H9 (cell line): ENCODE data around the gene FANK1. TPM values are rescaled to one million over a fixed set of nuclear protein-coding genes. Genes with fewer than 3 reads are reported as not detected.

Experiments used
- DNase-seq: peaks from one replicate; pipeline ENCODE4 v3.0.0-alpha.2; 2017
- H2AFZ ChIP-seq: one replicate; pipeline ENCODE4 v1.6.1; 2013; ENCODE audit warnings: mild to moderate bottlenecking, low read length, control low read depth, moderate library complexity
- H2AK5ac ChIP-seq: 2 replicates; pipeline ENCODE4 v1.6.1; 2013; ENCODE audit warnings: low read length, control low read depth, mixed read lengths; ENCODE audit not compliant: insufficient read length
- H2BK120ac ChIP-seq: one replicate; pipeline ENCODE4 v1.6.1; 2013; ENCODE audit warnings: low read depth, mild to moderate bottlenecking, low read length, control low read depth, inconsistent platforms; ENCODE audit not compliant: poor library complexity, severe bottlenecking
- H2BK12ac ChIP-seq: 2 replicates; pipeline ENCODE4 v1.6.1; 2013; ENCODE audit warnings: low read length, control low read depth, mixed read lengths, low read depth; ENCODE audit not compliant: insufficient read length
- H2BK15ac ChIP-seq: 2 replicates; pipeline ENCODE4 v1.6.1; 2013; ENCODE audit warnings: low read depth, low read length, control low read depth
- H2BK20ac ChIP-seq: one replicate; pipeline ENCODE4 v1.6.1; 2013; ENCODE audit warnings: low read depth, mild to moderate bottlenecking, low read length, control low read depth, inconsistent platforms; ENCODE audit not compliant: poor library complexity, severe bottlenecking
- H2BK5ac ChIP-seq: 2 replicates; pipeline ENCODE4 v1.6.1; 2013; ENCODE audit warnings: low read length, control low read depth, mixed read lengths; ENCODE audit not compliant: insufficient read length
- H3K14ac ChIP-seq: 2 replicates; pipeline ENCODE4 v1.6.1; 2013; ENCODE audit warnings: low read length, control low read depth; ENCODE audit not compliant: insufficient read depth
- H3K18ac ChIP-seq: 2 replicates; pipeline ENCODE4 v1.6.1; 2013; ENCODE audit warnings: low read depth, mild to moderate bottlenecking, mixed read lengths, low read length, control low read depth; ENCODE audit not compliant: insufficient read length
- H3K23ac ChIP-seq: 2 replicates; pipeline ENCODE4 v1.6.1; 2013; ENCODE audit warnings: low read length, control low read depth, mixed read lengths, low read depth; ENCODE audit not compliant: insufficient read length
- H3K23me2 ChIP-seq: 2 replicates; pipeline ENCODE4 v1.6.1; 2013; ENCODE audit warnings: low read depth, mild to moderate bottlenecking, mixed read lengths, low read length, control low read depth; ENCODE audit not compliant: insufficient read length, poor library complexity, severe bottlenecking
- H3K27ac ChIP-seq: 2 replicates; pipeline ENCODE4 v1.5.1; 2013; ENCODE audit warnings: low read length, control low read depth, mixed read lengths, low read depth; ENCODE audit not compliant: insufficient read length
- H3K27me3 ChIP-seq: 2 replicates; pipeline ENCODE4 v1.6.1; 2013; ENCODE audit warnings: low read length, control low read depth, inconsistent platforms; ENCODE audit not compliant: insufficient read depth
- H3K4ac ChIP-seq: 2 replicates; pipeline ENCODE4 v1.6.1; 2013; ENCODE audit warnings: low read depth, mild to moderate bottlenecking, control low read depth, inconsistent platforms, low read length, moderate library complexity
- H3K4me1 ChIP-seq: 2 replicates; pipeline ENCODE4 v1.6.1; 2013; ENCODE audit warnings: low read length, control low read depth, inconsistent platforms; ENCODE audit not compliant: insufficient read depth
- H3K4me2 ChIP-seq: 2 replicates; pipeline ENCODE4 v1.6.1; 2013; ENCODE audit warnings: low read length, control low read depth, mixed read lengths; ENCODE audit not compliant: insufficient read length, insufficient read depth
- H3K56ac ChIP-seq: 2 replicates; pipeline ENCODE4 v1.6.1; 2013; ENCODE audit warnings: low read depth, mild to moderate bottlenecking, mixed read lengths, low read length, control low read depth; ENCODE audit not compliant: insufficient read length
- H3K79me1 ChIP-seq: 2 replicates; pipeline ENCODE4 v1.6.1; 2013; ENCODE audit warnings: low read depth, mild to moderate bottlenecking, moderate library complexity, low read length, control low read depth, inconsistent platforms; ENCODE audit not compliant: insufficient read depth, poor library complexity, severe bottlenecking
- H3K79me2 ChIP-seq: 2 replicates; pipeline ENCODE4 v1.6.1; 2013; ENCODE audit warnings: low read length, control low read depth, inconsistent platforms; ENCODE audit not compliant: insufficient read depth
- H3K9ac ChIP-seq: 2 replicates; pipeline ENCODE4 v1.6.1; 2013; ENCODE audit warnings: low read length, control low read depth, mixed read lengths; ENCODE audit not compliant: insufficient read length; ENCODE audit errors: extremely low read depth
- H3K9me3 ChIP-seq: one replicate; pipeline ENCODE4 v1.6.1; 2013; ENCODE audit warnings: low read depth, low read length, inconsistent platforms; ENCODE audit not compliant: control insufficient read depth
- H3T11ph ChIP-seq: one replicate; pipeline ENCODE4 v1.6.1; 2013; ENCODE audit warnings: mild to moderate bottlenecking, low read length, control low read depth, inconsistent platforms
- H4K20me1 ChIP-seq: one replicate; pipeline ENCODE4 v1.6.1; 2013; ENCODE audit not compliant: control insufficient read depth, insufficient read length, insufficient read depth
- H4K5ac ChIP-seq: 2 replicates; pipeline ENCODE4 v1.6.1; 2013; ENCODE audit warnings: low read depth, mild to moderate bottlenecking, mixed read lengths, low read length, control low read depth; ENCODE audit not compliant: insufficient read length
- H4K8ac ChIP-seq: replicated peaks from 2 replicates; pipeline ENCODE4 v1.6.1; 2013; ENCODE audit warnings: low read length, control low read depth, mixed read lengths, low read depth; ENCODE audit not compliant: insufficient read length
- H4K91ac ChIP-seq: 2 replicates; pipeline ENCODE4 v1.6.1; 2013; ENCODE audit warnings: low read depth, mild to moderate bottlenecking, moderate library complexity, mixed read lengths, low read length, control low read depth; ENCODE audit not compliant: insufficient read length
- H3K27ac Mint-ChIP-seq, 3 experiments: 2 replicates in 2 of 3; 3 replicates in 1 of 3; pipeline ENCODE4 v1.8.0; 2020 to 2021; ENCODE audit warnings: mixed read lengths in 3 of 3, mild to moderate bottlenecking in 1 of 3, moderate library complexity in 1 of 3
- H3K27me3 Mint-ChIP-seq: 2 replicates; pipeline ENCODE4 v1.8.0; 2021; ENCODE audit warnings: low read depth, mild to moderate bottlenecking, moderate library complexity, mixed read lengths
- H3K36me3 Mint-ChIP-seq, 3 experiments: 2 replicates in 2 of 3; 3 replicates in 1 of 3; pipeline ENCODE4 v1.8.0; 2020 to 2021; ENCODE audit warnings: low read depth in 3 of 3, mixed read lengths in 3 of 3; ENCODE audit not compliant: insufficient read depth in 1 of 3
- H3K4me1 Mint-ChIP-seq, 2 experiments: 2 replicates each; pipeline ENCODE4 v1.8.0; 2020; ENCODE audit warnings: mixed read lengths in 2 of 2
- H3K4me3 Mint-ChIP-seq, 2 experiments: 2 replicates in 1 of 2; 3 replicates in 1 of 2; pipeline ENCODE4 v1.8.0; 2020 to 2021; ENCODE audit warnings: mild to moderate bottlenecking in 2 of 2, mixed read lengths in 2 of 2, moderate library complexity in 1 of 2
- H3K9me3 Mint-ChIP-seq, 2 experiments: 2 replicates in 1 of 2; 3 replicates in 1 of 2; pipeline ENCODE4 v1.8.0; 2020; ENCODE audit warnings: mild to moderate bottlenecking in 2 of 2, mixed read lengths in 2 of 2, moderate library complexity in 1 of 2
- WGBS: extraction: QIAGEN DNeasy Blood & Tissue Kit; methylation state at CpG from one replicate; pipeline ENCODE4 v1.1.7; 2013; ENCODE audit warnings: missing lambda C conversion rate, low lambda C conversion rate, mixed read lengths; ENCODE audit not compliant: insufficient read length; ENCODE audit errors: extremely low coverage; 5-methylcytosine and 5-hydroxymethylcytosine counted together
- total RNA-seq: library from RNA; stranded (reverse); gene quantifications from 2 replicates; pipeline ENCODE4 v1.2.1, GENCODE V29; 2021
- TF ChIP-seq, protein P1 (sequence below): fragments of 200-600 bp; sonication (generic); conservative IDR thresholded peaks from 3 replicates; pipeline ENCODE4 v1.8.0; 2021; ENCODE audit warnings: antibody characterized with exemption, mild to moderate bottlenecking

FANK1 gene
- total RNA-seq, 1 experiment from 2014 or later = 0.68 TPM

GRCh38 chr10:125911145-125911544 lies 14.8 kb downstream of the FANK1 start:
- Histone ChIP-seq H2AFZ (no peak overlapping the region), H3T11ph (no peak overlapping the region), H4K20me1 (no peaks in the 10 kb centered on the region), H3K23ac (no peak overlapping the region), H3K4me2 (no peak overlapping the region), H3K23me2 (no peaks in the 10 kb centered on the region), H2BK15ac (no peak overlapping the region), H3K9me3 (peaks cover 11% of the 10 kb centered on the region), H4K91ac (no peak overlapping the region), H3K27me3 (no peaks in the 10 kb centered on the region), H3K9ac (no peak overlapping the region), H3K4ac (no peak overlapping the region), H4K5ac (no peak overlapping the region), H2BK5ac (no peak overlapping the region), H3K56ac (no peak overlapping the region), H3K4me1 (no peaks in the 10 kb centered on the region), H3K14ac (no peak overlapping the region), H3K79me1 (no peaks in the 10 kb centered on the region), H2BK120ac (no peak overlapping the region), H3K18ac (no peak overlapping the region), H2BK12ac (no peak overlapping the region), H2BK20ac (no peak overlapping the region), H3K79me2 (no peaks in the 10 kb centered on the region), H2AK5ac (no peak overlapping the region), H4K8ac (no peak overlapping the region), H3K27ac (no peak overlapping the region)
- Mint-ChIP-seq H3K9me3 (peaks cover 13 to 15% of the 10 kb centered on the region in 2 experiments), H3K27me3 (no peaks in the 10 kb centered on the region; the same call in 1 of the 2 replicates), H3K27ac (no peak overlapping the region), H3K4me3 (no peak overlapping the region), H3K4me1 (peaks cover 6% of the 10 kb centered on the region in 2 experiments), H3K36me3 (peaks cover 0 to 14% (median 10%) of the 10 kb centered on the region in 3 experiments; a peak in 5 of 7 replicates)
- no peak for DNase-seq
- no CpG with 5 or more reads among the region's 10 CpGs for WGBS
- TF ChIP-seq, protein P1, sequence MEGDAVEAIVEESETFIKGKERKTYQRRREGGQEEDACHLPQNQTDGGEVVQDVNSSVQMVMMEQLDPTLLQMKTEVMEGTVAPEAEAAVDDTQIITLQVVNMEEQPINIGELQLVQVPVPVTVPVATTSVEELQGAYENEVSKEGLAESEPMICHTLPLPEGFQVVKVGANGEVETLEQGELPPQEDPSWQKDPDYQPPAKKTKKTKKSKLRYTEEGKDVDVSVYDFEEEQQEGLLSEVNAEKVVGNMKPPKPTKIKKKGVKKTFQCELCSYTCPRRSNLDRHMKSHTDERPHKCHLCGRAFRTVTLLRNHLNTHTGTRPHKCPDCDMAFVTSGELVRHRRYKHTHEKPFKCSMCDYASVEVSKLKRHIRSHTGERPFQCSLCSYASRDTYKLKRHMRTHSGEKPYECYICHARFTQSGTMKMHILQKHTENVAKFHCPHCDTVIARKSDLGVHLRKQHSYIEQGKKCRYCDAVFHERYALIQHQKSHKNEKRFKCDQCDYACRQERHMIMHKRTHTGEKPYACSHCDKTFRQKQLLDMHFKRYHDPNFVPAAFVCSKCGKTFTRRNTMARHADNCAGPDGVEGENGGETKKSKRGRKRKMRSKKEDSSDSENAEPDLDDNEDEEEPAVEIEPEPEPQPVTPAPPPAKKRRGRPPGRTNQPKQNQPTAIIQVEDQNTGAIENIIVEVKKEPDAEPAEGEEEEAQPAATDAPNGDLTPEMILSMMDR = no peak
